Skeletal muscle cell (primary cell): Measurements from ENCODE around the gene FBXW7.
"Not testable (repeated sequence)": the region's sequence is repeated elsewhere in the genome, so short reads cannot be mapped to it uniquely, and the experiment has no call there.

ENCODE experiments used
- DNase-seq: peaks from one replicate; pipeline ENCODE4 v3.0.0-alpha.2; 2010; ENCODE audit warnings: low read depth
- H3K4me3 ChIP-seq: 2 replicates; pipeline ENCODE4 v1.5.1; 2011; ENCODE audit warnings: low read depth, mild to moderate bottlenecking, control low read depth, low read length, moderate library complexity

FBXW7 gene

DNA sequence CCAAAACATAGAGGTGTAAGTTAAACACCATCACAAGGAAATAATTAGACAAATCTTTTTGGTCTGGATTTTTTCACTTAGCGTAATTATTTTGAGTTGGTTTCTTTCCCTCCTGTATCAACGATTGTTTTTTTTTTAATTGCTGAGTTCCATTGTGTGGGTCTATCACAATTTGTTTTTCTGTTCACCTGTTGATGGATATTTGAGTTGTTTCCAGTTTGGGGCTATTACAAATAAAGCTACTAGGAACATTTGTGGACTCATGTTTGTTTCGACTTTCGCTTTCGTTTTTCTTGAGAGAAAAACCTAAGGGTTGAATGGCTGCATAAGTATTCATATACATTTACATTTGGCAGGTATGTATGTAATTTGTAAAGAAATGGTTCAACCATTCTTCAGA, 20.4 kb upstream of the FBXW7 start:
- H3K4me3 ChIP-seq = no peak overlapping the region
- DNase-seq = no peak

GRCh38 chr4:152554742-152555141, 18.9 kb upstream of the FBXW7 start:
- DNase-seq = no peak
- no peak overlapping the region for H3K4me3 ChIP-seq

DNA sequence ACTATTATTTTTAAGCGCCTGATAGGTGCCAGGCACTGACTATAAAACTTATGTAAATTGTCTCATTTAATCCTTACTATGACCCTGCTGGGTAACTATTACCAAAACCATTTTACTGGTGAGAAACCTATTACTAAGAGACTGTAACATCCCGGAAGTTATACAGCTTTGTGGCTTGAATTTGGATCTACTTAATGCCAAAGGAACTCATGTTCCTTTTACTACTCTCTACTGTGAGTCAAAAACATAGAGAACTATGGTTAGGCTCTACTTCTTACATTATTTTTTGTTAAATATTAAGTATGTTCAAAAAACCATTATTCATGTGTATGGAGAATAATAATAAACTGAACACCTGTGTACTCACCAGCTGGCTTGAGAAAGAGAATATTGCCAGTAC, 14.8 kb upstream of the FBXW7 start:
- not testable (repeated sequence) for H3K4me3 ChIP-seq, DNase-seq

DNA sequence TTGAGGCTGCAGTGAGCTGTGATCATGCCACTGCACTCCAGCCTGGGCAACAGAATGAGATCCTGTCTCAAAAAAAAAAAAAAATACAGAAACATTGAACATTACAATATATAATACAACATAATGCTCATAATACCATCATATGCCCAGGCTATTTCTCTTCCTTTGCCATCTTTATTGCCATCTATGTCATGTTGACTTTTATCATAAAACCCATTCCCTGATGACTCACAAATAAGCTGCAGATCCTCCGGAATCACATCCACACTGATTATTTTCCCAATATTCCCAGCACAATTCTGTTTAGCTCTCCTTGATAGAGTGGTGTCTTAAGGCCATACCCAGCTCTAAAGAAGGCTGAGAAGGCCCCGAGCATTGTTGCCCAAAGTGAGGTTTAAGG, 9.2 kb upstream of the FBXW7 start:
- no peak for DNase-seq
- H3K4me3 ChIP-seq = no peak overlapping the region

GRCh38 chr4:152544533-152544932, 8.6 kb upstream of the FBXW7 start:
- not testable (repeated sequence) for H3K4me3 ChIP-seq, DNase-seq

- no peak for DNase-seq
- H3K4me3 ChIP-seq = no peak overlapping the region
These were observed 5.0 kb upstream of the FBXW7 start for GRCh38 chr4:152540941-152541340.

DNA sequence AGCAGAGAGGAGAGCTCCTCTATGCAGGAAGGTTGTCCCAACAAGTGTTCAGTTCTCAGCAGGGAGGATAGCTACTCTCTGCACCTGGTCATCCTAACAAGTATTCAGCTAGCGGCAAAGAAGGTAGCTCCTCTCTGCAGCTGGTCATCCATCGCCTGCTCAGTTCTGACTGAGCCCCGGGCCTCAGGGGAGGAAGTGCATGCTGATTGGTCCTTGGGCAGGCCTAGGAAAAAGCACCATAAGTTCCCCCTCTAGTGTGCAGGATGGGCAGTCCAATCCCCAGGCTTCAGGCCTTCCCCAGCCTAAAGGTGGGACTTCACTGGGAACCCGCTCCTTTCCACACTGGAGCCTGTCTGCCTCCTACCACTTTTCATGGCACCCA, 4.4 kb upstream of the FBXW7 start:
- no peak for DNase-seq
- no peak overlapping the region for H3K4me3 ChIP-seq

GRCh38 chr4:152539556-152540292, 3.8 kb upstream of the FBXW7 start:
- H3K4me3 ChIP-seq = no peak overlapping the region
- no peak for DNase-seq

DNA sequence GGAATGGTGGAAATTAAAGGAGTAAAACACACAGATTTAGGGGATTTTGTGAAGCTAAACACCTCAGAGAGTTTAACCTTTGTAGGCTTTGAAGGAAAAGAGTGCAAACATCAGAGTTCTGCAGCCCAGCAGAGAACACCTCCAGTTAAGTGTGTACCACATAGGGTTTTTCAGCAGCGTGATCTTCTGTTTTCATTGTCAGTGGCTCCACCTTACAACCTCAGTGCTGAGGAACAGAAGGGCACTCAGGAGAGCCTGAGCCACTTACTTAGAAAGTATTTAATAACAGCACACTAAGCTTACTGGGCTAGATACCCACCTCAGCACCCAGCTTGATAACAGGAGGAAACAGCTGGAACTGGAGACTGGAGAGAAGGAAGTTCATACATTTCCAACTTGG, 2.0 kb upstream of the FBXW7 start:
- no peak for DNase-seq

DNA sequence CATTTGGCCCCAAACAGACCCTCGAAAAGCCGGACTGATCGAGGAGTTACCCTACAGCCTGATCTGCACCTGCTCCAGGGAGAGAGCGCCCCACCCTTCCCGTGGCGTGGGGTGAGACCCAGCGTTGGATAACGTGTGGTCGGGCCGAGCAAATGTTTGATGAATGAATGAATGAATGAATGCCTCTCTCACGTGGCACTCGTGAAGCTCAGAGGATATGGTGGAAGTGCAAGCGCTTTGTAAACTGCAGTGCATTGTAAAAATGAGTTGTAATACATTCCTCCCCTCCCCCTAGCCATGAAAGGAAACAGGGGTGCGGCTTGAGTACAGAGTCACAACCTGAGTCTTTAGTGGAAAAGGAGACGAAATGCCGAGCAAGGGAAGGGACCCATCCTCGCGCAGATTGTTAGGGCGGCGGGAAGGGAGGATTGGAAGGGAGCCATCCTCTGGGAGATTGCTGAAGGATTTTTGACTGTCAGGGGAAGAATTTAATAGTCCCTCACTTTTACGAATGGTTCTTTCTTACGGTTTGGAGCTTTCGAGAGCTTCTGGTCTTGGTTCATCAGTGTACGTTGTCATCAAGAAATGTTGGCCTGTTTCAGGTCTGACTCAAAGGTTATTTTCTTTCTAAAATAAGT, 772 bp upstream of the FBXW7 start:
- H3K4me3 ChIP-seq = peak overlapping the region; percentile 98
- no peak for DNase-seq

More for the DNA sequence above, 2.0 kb upstream of the FBXW7 start:
- no peak overlapping the region for H3K4me3 ChIP-seq

DNA sequence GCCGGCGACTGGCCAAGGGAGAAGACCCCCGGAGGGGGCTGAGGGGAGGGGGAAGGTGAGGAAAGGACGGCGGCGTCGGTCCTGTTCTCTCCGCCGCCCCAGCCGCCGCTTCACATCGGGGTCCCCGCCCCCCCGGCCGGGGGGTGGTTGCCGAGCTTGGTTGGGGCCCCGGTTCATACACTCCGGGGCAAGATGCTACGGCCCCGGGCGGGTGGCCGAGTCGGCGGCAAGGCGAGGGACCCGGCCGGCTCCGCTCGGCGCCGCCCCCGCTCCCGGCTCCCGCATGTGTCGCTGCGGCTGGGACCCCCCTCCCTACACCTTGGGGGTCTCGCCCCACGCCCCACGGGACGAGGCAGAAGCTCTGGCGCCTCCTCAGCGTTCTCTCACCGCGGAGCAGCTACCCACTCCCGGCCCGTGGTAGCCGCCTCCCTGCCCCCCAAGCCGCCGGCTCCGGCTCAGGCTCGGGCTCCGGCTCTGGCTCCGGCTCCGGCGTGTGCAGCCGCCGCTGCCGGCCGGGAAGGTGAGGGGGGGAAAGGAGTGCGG, 461 bp downstream of the FBXW7 start:
- DNase-seq = no peak
- peak overlapping the region; percentile 98 for H3K4me3 ChIP-seq

- H3K4me3 ChIP-seq = peak overlapping the region; percentile 98
- no peak for DNase-seq
These were observed 1.1 kb downstream of the FBXW7 start for GRCh38 chr4:152534541-152535359.

GRCh38 chr4:152531479-152531878, 4.4 kb downstream of the FBXW7 start:
- no peak overlapping the region for H3K4me3 ChIP-seq
- DNase-seq = no peak

- DNase-seq = no peak
- H3K4me3 ChIP-seq = no peak overlapping the region
These were observed 5.3 kb downstream of the FBXW7 start for GRCh38 chr4:152530600-152530999.

- no peak for DNase-seq
- no peak overlapping the region for H3K4me3 ChIP-seq
These were observed 6.0 kb downstream of the FBXW7 start for GRCh38 chr4:152529880-152530279.

DNA sequence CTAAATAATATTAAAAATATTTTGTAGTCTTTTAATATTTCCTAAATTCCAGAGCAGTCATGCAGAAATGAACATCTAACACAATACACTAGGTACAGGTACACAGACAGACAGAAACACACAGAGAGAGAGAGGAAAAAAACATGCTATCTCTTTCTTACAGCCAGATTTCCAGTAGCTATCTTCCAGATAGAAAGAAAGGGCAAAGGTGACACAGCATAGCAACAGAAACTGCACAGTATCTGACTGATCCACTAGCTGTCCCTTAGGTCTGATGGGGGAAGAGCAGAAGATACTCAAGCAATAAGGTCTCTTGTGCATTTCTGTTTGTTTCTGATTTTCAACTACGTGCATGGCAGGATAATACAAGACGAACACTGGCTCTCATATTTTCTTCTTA, 7.8 kb downstream of the FBXW7 start:
- no peak overlapping the region for H3K4me3 ChIP-seq
- DNase-seq = no peak

DNA sequence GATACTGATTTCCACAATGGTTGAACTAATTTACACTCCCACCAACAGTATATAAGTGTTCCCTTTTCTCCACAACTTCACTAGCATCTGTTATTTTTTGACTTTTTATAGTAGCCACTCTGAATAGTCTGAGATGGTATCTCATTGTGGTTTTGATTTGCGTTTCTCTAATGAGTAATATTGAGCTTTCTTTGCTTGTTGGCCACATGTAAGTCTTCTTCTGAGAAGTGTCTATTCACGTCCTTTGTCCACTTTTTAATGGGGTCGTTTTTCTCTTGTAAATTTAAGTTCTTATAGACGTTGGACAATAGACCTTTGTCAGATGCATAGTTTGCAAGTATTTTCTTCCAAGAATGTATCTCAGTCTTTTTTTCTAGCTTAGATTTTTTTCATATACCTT, 10.0 kb downstream of the FBXW7 start:
- no peak overlapping the region for H3K4me3 ChIP-seq
- DNase-seq = no peak

DNA sequence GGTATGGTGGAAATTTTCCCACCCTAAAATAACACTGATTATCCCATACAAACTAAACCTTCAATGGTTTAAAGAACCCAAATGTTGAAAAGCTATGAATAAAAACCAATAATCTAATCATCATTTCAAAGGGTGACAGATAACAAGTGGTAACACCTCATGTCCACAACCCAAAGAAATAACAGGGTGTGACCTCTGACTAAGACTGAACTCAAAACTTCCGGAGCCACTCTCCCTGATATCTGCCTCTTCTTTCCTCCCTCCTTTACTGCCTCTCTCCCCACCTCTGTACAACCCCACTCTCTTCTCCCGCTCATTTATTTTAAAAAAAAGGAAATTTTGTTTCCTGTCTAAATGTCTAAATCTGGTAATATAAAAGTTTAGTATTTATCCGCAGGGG, 11.5 kb downstream of the FBXW7 start:
- no peak overlapping the region for H3K4me3 ChIP-seq
- DNase-seq = no peak

GRCh38 chr4:152523731-152524130, 12.2 kb downstream of the FBXW7 start:
- no peak for DNase-seq
- no peak overlapping the region for H3K4me3 ChIP-seq

DNA sequence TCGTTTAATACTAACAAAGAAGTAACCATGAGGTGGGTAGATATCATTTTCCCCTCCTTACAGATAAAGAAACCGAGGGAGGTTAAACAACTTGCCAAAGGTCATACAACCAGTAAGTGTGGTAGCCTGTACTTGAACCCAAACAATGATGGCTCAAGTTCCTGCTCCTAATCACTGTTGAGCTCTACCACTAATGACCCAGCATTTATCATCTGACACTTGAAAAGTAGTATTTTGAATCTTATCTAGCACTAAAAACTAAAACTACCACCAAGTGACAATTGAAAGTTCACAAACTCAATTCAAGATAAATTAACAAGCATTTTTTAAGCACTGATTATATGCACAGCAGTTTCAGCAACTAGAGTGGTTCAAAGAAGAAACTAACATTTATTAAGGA, 13.1 kb downstream of the FBXW7 start:
- DNase-seq = no peak
- H3K4me3 ChIP-seq = no peak overlapping the region
